A549 (cell line): ENCODE data around the gene CISTR.

ENCODE experiments used
- HOXA7 ChIP-seq: fragments of 250-450 bp; sonication (Bioruptor Pico); IDR thresholded peaks from 2 replicates; pipeline ENCODE4 v1.5.0; 2020; ENCODE audit warnings: mild to moderate bottlenecking, moderate library complexity
- POLR2A ChIP-seq: IDR thresholded peaks from 2 replicates; pipeline ENCODE4 v1.6.1; 2012; ENCODE audit warnings: mild to moderate bottlenecking, low read length
- RFX5 ChIP-seq: fragments of 450-650 bp; IDR thresholded peaks from 2 replicates; pipeline ENCODE4 v1.7.1; 2014; ENCODE audit warnings: antibody characterized with exemption, mild to moderate bottlenecking, moderate library complexity
- ZFP36 ChIP-seq: fragments of 450-650 bp; IDR thresholded peaks from 2 replicates; pipeline ENCODE4 v1.6.1; 2014; ENCODE audit warnings: borderline replicate concordance; ENCODE audit not compliant: partially characterized antibody

DNA sequence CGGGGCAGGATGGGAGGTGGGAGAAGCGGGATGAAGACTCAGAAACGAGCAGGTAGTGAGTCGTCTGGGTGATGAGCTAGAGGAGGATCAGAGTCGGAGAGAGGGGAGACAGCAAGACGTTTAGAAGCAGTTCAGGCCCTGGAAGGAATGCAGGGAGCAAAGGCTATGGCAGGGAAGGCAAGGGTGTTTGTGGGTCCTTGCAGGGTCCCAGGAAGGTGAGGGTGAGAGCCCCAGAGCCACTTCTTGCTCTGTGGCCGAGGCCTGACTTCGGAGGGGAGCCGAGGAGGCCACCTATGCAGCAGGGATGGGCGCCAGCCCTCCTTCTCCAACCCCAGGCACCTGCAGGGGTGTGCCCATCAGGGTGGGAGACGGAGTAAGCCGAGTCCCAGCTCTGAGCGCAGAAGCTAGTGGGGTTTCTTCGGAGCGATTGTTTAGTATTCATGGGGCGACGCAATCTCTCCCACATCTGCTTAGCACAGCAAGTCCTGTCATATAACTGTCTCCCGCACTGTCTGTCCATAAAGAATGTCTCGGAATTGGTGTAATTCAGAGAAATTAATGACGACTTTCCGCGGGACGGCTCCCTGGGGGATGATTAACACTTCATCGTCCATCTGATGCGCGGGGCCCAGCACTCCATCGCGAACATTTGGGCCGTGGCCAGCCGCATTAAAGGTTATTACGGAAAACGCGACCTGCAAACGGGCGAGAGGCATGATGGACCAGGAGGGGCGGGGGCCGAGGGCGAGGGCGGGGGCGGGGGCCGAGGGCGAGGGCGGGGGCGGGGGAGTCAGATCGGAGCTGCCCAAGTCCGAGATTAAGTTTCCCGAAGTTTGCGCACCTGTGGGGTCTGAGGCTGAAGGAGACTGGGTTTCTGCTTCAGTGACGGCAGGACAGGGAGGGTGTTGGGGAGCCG, 12.3 kb downstream of the CISTR start:
- TF ChIP-seq RFX5 = no peak
- TF ChIP-seq POLR2A = no peak
- no peak for TF ChIP-seq ZFP36
- TF ChIP-seq HOXA7 (CRISPR knock-in tag) = no peak
